Nephron progenitor cell (in vitro differentiated cells): ENCODE measurements around the gene RAB11FIP3.

ENCODE experiments used
- DNase-seq: peaks from one replicate; pipeline ENCODE4 v3.0.0; 2021
- H3K27ac Mint-ChIP-seq: 2 replicates; pipeline ENCODE4 v1.8.0; 2021; ENCODE audit warnings: mild to moderate bottlenecking, moderate library complexity, mixed read lengths
- H3K27me3 Mint-ChIP-seq: 2 replicates; pipeline ENCODE4 v1.8.0; 2021; ENCODE audit warnings: mild to moderate bottlenecking, low read depth, mixed read lengths; ENCODE audit not compliant: poor library complexity
- H3K36me3 Mint-ChIP-seq: 2 replicates; pipeline ENCODE4 v1.8.0; 2021; ENCODE audit warnings: low read depth, mixed read lengths
- H3K4me1 Mint-ChIP-seq: 2 replicates; pipeline ENCODE4 v1.8.0; 2021; ENCODE audit warnings: mixed read lengths
- H3K4me3 Mint-ChIP-seq: 2 replicates; pipeline ENCODE4 v1.8.0; 2021; ENCODE audit warnings: mild to moderate bottlenecking, moderate library complexity, mixed read lengths
- H3K9me3 Mint-ChIP-seq: 2 replicates; pipeline ENCODE4 v1.8.0; 2021; ENCODE audit warnings: mild to moderate bottlenecking, moderate library complexity, mixed read lengths
- TF ChIP-seq, protein P1 (sequence below): fragments of 200-600 bp; sonication (generic); IDR thresholded peaks from 2 replicates; pipeline ENCODE4 v1.5.0; 2021; ENCODE audit warnings: antibody characterized with exemption

Gene RAB11FIP3

DNA sequence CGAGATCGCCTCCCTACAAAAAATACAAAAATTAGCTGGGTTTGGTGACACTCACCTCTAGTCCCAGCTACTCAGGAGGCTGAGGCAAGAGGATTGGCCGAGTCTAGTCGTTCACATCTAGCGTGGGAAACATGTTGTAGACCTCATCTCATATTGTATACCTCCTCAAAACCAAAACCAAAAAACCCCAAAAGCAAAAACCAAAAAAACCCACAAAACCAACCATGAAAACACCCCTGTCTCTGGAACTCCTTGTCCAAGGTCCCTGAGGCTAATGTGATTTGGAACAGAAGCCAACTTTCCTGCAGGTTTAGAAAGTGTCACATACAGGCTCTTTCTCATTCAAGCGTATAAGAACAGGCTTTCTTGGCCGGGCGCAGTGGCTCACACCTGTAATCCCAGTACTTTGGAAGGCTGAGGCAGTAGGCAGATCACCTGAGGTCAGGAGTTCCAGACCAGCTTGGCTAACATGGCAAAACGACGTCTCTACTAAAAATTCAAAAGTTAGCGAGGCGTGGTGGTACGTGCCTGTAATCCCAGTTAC is 29.0 kb downstream of the RAB11FIP3 start:
- H3K27ac Mint-ChIP-seq, result peak overlapping the region; percentile 82
- H3K36me3 Mint-ChIP-seq, result peaks cover 16% of the 10 kb centered on the region
- no peak overlapping the region for H3K4me3 Mint-ChIP-seq
- H3K4me1 Mint-ChIP-seq, result peaks cover 43% of the 10 kb centered on the region
- TF ChIP-seq, protein P1, sequence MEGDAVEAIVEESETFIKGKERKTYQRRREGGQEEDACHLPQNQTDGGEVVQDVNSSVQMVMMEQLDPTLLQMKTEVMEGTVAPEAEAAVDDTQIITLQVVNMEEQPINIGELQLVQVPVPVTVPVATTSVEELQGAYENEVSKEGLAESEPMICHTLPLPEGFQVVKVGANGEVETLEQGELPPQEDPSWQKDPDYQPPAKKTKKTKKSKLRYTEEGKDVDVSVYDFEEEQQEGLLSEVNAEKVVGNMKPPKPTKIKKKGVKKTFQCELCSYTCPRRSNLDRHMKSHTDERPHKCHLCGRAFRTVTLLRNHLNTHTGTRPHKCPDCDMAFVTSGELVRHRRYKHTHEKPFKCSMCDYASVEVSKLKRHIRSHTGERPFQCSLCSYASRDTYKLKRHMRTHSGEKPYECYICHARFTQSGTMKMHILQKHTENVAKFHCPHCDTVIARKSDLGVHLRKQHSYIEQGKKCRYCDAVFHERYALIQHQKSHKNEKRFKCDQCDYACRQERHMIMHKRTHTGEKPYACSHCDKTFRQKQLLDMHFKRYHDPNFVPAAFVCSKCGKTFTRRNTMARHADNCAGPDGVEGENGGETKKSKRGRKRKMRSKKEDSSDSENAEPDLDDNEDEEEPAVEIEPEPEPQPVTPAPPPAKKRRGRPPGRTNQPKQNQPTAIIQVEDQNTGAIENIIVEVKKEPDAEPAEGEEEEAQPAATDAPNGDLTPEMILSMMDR, result no peak
- no peaks in the 10 kb centered on the region for H3K27me3 Mint-ChIP-seq
- no peaks in the 10 kb centered on the region for H3K9me3 Mint-ChIP-seq
- no peak for DNase-seq

DNA sequence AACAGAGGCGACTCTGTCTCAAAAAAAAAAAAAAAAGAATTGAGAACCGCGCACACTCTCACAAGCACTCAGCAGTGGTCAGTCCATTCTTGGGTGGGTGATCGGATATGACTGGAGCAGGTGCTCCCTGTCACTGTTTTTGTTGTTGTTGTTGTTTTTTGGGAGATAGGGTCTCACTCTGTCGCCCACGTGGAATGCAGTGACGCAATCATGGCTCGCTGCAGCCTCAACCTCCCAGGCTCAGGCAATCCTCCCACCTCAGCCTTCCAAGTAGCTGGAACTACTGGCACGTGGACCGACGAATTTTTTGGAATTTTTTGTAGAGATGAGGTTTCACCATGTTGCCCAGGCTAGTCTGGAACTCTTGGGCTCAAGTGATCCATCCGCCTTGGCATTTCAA is 30.0 kb downstream of the RAB11FIP3 start:
- H3K4me3 Mint-ChIP-seq, result no peak overlapping the region
- no peak overlapping the region for H3K27ac Mint-ChIP-seq
- H3K9me3 Mint-ChIP-seq, result no peaks in the 10 kb centered on the region
- TF ChIP-seq, protein P1, result no peak
- H3K4me1 Mint-ChIP-seq, result peaks cover 38% of the 10 kb centered on the region
- no peak for DNase-seq
- no peaks in the 10 kb centered on the region for H3K27me3 Mint-ChIP-seq
- peaks cover 16% of the 10 kb centered on the region for H3K36me3 Mint-ChIP-seq

DNA sequence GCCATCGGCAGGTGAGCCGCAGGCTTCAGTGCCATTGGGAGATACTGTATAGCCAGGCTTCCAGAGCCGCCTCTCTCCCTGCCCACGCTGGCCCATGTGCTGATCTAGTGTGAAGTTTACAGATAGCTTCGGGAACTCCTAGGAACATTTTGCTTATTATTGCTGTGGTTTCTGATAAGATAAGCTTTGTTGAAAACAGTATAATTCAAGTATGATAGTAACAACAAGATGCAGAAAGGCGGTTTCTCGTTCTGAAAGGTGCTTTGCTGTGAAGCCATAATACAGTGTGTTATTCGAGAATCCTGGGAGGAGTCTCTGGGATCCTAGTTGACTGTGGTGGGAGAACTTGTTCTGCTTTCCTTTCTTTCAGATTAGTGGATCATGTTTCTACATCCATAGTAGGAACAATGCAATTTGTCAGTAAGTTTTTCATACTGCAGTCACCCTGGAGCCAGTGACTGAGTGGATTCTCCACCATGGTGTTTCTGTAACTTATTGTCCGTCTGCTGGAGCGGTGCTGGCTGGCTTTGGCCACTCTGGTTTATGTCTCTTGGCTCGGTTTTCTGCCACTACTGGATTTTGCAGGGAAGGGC is 31.5 kb downstream of the RAB11FIP3 start:
- no peak for DNase-seq
- Mint-ChIP-seq H3K36me3 (peaks cover 24% of the 10 kb centered on the region), H3K27me3 (no peaks in the 10 kb centered on the region), H3K4me1 (peaks cover 32% of the 10 kb centered on the region), H3K4me3 (peak overlapping the region; percentile 45), H3K27ac (peak overlapping the region; percentile 96), H3K9me3 (no peaks in the 10 kb centered on the region)
- TF ChIP-seq, protein P1, result no peak

DNA sequence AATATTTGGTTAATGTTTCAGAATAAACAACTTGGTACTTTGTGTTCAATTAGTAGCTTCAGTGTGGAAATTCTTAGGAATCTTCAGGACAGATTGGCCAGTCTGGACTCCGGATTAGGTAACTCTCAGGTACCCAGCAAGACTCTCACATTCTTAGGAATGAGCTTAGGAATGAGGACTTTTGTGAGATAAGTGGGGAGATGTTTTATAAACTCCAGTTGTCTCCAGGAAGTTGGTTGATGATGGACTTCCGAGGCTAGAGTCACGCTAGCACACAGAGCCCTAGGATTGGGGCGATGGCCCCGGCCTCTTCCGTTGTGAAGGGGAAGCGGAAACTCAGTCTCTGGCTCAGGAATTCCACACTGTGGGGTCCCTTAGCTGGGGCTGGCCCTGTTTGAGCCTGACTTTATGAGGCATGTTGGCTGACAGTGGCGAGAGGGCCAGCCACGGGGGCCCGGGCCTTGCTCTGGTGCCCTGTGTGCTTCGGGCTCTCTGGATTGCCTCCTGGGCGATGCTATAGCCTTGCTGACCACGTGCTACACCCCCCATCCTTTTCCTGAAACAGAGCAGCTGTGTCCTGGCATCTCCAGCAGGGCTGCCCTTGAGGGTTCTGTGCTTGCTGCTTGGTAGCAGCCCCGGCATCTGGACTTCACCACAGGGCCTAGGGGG is 32.4 kb downstream of the RAB11FIP3 start:
- Mint-ChIP-seq H3K4me1 (peaks cover 32% of the 10 kb centered on the region), H3K9me3 (no peaks in the 10 kb centered on the region), H3K27me3 (no peaks in the 10 kb centered on the region), H3K36me3 (peaks cover 32% of the 10 kb centered on the region), H3K27ac (no peak overlapping the region), H3K4me3 (no peak overlapping the region)
- DNase-seq, result no peak
- TF ChIP-seq, protein P1, result no peak

DNA sequence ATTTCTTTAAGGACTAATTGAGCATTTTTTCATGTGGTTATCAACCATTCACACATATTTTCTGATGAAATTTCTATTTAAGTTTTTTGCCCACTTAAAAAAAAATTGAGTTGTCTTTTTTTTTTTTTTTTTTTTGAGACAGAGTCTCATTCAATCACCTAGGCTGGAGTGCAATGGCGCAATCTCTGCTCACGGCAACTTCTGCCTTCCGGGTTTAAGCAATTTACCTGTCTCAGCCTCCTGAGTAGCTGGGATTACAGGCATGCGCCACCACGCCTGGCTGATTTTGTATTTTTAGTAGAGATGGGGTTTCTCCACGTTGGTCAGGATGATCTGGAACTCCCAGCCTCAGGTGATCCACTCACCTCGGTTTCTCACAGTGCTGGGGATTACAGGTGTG is 34.3 kb downstream of the RAB11FIP3 start:
- DNase-seq, result no peak
- TF ChIP-seq, protein P1, result no peak
- H3K27ac Mint-ChIP-seq, result no peak overlapping the region
- H3K4me1 Mint-ChIP-seq, result peaks cover 30% of the 10 kb centered on the region
- no peaks in the 10 kb centered on the region for H3K9me3 Mint-ChIP-seq
- H3K27me3 Mint-ChIP-seq, result no peaks in the 10 kb centered on the region
- H3K36me3 Mint-ChIP-seq, result peaks cover 32% of the 10 kb centered on the region
- no peak overlapping the region for H3K4me3 Mint-ChIP-seq

DNA sequence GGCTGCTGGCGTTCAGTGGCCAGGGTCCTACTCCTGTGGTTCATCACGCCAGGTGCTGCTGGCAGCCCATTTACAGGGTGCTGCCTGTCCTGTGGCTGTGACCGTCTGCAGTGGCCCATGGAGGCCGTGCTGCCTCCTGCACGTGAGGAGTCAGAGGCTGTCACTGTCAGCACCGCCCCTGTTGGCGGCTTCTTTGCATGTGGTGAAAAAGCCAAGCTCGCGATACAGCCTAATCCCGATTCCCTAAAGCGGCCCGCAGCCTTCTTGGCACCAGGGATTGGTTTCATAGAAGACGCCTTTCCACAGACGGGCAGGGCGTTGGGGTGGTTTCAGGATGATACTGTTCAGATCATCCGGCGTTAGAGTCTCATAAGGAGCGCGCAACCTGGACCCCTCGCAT is 35.3 kb downstream of the RAB11FIP3 start:
- Mint-ChIP-seq H3K36me3 (peaks cover 25% of the 10 kb centered on the region), H3K4me3 (no peak overlapping the region), H3K9me3 (no peaks in the 10 kb centered on the region), H3K27me3 (no peaks in the 10 kb centered on the region), H3K27ac (no peak overlapping the region), H3K4me1 (peaks cover 40% of the 10 kb centered on the region)
- no peak for DNase-seq
- TF ChIP-seq, protein P1, result no peak
